OCI-LY7 (cell line): ENCODE results near the gene ZNF536.

Experiments
- CTCF ChIP-seq: fragments of 200-600 bp; sonication (generic); conservative IDR thresholded peaks from 2 replicates; pipeline ENCODE4 v1.5.1; 2014; ENCODE audit warnings: mild to moderate bottlenecking, antibody characterized with exemption, low read length, moderate library complexity, mixed read lengths
- EZH2phosphoT487 ChIP-seq: fragments of 200-600 bp; sonication (generic); IDR thresholded peaks from 2 replicates; pipeline ENCODE4 v1.6.1; 2018; ENCODE audit warnings: low read depth, borderline replicate concordance, mild to moderate bottlenecking, mixed run types, antibody characterized with exemption, low read length, moderate library complexity, mixed read lengths

GRCh38 chr19:30428092-30428680 lies 56.0 kb downstream of the ZNF536 start:
- TF ChIP-seq CTCF = no peak
- no peak for TF ChIP-seq EZH2phosphoT487
